SK-N-SH treated with all-trans-retinoic acid at 6 μM for 48 hours (cell line): ENCODE data around the gene VILL.

ENCODE experiments used
- ARNTL ChIP-seq: fragments of 450-650 bp; formaldehyde crosslinking; IDR thresholded peaks from 2 replicates; pipeline ENCODE4 v1.5.0; 2020; ENCODE audit warnings: low read depth, mild to moderate bottlenecking, moderate library complexity, borderline replicate concordance
- ZFP30 ChIP-seq: fragments of 450-650 bp; formaldehyde crosslinking; IDR thresholded peaks from 2 replicates; pipeline ENCODE4 v1.5.0; 2022; ENCODE audit warnings: mild to moderate bottlenecking, moderate library complexity

- no peak for TF ChIP-seq ARNTL
- TF ChIP-seq ZFP30 = no peak
Observed at GRCh38 chr3:37942646-37943045, 47.9 kb upstream of the VILL start.
